ENCODE results near the gene SNX18. TPM values are rescaled to one million over a fixed set of nuclear protein-coding genes. Genes with fewer than 3 reads are reported as not detected.

Gene SNX18
- total RNA-seq, 2 experiments from 2014 or later, result 6.3 to 14.6 TPM

DNA sequence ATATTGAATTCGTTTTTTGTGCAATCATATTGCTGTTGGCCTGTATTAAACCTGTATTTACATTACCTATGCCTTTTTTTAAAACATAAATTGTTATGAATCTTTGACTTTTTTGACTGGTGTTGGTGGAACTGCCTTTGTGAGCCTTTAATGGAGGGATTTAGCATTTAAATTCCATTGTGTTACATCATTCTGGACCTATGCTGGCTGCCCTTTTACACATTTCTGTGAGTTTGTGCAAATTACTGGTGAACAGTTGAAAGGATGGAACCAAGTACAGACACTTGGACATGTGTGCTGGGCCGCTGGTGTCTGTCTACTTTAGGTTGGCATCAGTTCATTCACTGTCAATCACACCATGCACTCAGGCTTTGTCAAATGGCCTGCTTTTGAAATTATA, 3.4 kb downstream of the SNX18 start:
- CTCF ChIA-PET (ENCODE audit: unreplicated experiment), result no interaction called here
- Histone ChIP-seq H2AFZ (ENCODE audit: low read length) (no peak overlapping the region), H3K9me3 (ENCODE audit: low read length) (no peaks in the 10 kb centered on the region), H3K36me3 (ENCODE audit: insufficient read depth, low read length) (no peaks in the 10 kb centered on the region), H3K79me2 (ENCODE audit: insufficient read depth, low read depth, low read length) (0 out of 2 replicates have a peak, but pooled peaks cover 5% of the 10 kb centered on the region), H3K4me1 (ENCODE audit: insufficient read depth, low read length, poor library complexity, severe bottlenecking) (peaks cover 43% of the 10 kb centered on the region), H3K9me2 (ENCODE audit: insufficient read depth, low read length) (no peaks in the 10 kb centered on the region), H3K4me3 (ENCODE audit: low read depth, low read length, poor library complexity, severe bottlenecking) (peak overlapping the region; percentile 55), H4K20me1 (ENCODE audit: insufficient read depth, low read length) (no peaks in the 10 kb centered on the region), H3K4me2 (ENCODE audit: low read length) (peak overlapping the region; percentile 75), H3K27ac (ENCODE audit: low read depth, low read length, poor library complexity, severe bottlenecking) (no peak overlapping the region)
- no peak for DNase-seq (ENCODE audit: low spot score)
- POLR2A ChIA-PET, result interaction anchor here (0.9 kb wide), 1 partner anchor 9 kb away, joined by 6 read pairs; no protein-coding TSS in a partner anchor
- TF ChIP-seq, protein P1, sequence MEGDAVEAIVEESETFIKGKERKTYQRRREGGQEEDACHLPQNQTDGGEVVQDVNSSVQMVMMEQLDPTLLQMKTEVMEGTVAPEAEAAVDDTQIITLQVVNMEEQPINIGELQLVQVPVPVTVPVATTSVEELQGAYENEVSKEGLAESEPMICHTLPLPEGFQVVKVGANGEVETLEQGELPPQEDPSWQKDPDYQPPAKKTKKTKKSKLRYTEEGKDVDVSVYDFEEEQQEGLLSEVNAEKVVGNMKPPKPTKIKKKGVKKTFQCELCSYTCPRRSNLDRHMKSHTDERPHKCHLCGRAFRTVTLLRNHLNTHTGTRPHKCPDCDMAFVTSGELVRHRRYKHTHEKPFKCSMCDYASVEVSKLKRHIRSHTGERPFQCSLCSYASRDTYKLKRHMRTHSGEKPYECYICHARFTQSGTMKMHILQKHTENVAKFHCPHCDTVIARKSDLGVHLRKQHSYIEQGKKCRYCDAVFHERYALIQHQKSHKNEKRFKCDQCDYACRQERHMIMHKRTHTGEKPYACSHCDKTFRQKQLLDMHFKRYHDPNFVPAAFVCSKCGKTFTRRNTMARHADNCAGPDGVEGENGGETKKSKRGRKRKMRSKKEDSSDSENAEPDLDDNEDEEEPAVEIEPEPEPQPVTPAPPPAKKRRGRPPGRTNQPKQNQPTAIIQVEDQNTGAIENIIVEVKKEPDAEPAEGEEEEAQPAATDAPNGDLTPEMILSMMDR (conservative IDR thresholded peaks at IDR 0.05; ENCODE audit: low read length), result no peak
- TF ChIP-seq EZH2phosphoT487 (IDR thresholded peaks at IDR 0.05; ENCODE audit: borderline replicate concordance, low read depth, low read length), result no peak
- intact Hi-C loops (cut with micrococcal nuclease; ENCODE audit: unreplicated experiment), result no loop called here
- BruUV-seq (replicated peaks), result no TSS peak

DNA sequence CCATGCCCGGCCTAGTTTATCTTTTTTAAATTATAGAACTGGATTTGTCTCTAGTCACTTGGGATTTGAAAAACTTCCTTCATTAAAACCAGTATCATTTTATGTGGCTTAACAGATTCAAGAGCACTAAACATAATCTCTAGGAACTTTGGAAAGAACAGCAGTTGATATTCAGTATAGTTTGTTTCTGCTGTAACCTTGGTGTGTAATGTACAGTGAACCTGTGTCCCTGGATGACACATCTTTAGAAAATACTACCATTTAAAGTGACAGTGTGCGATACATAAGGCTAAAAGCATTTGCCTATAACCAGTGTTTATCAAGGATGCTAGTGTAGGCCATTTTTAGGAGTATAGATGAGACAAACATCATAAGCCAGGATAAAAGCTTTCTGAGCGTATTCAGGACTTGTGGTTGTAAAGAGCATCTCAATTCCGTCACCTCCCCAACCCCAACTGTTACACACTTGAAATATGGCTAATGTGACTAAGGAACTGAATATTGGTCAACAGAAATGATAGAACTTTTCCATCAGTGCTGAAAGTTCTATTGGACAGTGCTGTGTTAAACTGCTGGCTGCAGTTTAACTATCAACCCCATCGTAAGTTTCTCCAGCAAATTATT, 4.4 kb downstream of the SNX18 start:
- TF ChIP-seq EZH2phosphoT487 (IDR thresholded peaks at IDR 0.05; ENCODE audit: borderline replicate concordance, low read depth, low read length), result no peak
- TF ChIP-seq, protein P1 (conservative IDR thresholded peaks at IDR 0.05; ENCODE audit: low read length), result no peak
- DNase-seq (ENCODE audit: low spot score), result no peak
- Histone ChIP-seq H2AFZ (ENCODE audit: low read length) (no peak overlapping the region), H3K27ac (ENCODE audit: low read depth, low read length, poor library complexity, severe bottlenecking) (no peak overlapping the region), H3K9me3 (ENCODE audit: low read length) (no peaks in the 10 kb centered on the region), H3K36me3 (ENCODE audit: insufficient read depth, low read length) (no peaks in the 10 kb centered on the region), H3K4me3 (ENCODE audit: low read depth, low read length, poor library complexity, severe bottlenecking) (no peak overlapping the region), H3K4me1 (ENCODE audit: insufficient read depth, low read length, poor library complexity, severe bottlenecking) (peaks cover 39% of the 10 kb centered on the region), H3K9me2 (ENCODE audit: insufficient read depth, low read length) (no peaks in the 10 kb centered on the region), H3K4me2 (ENCODE audit: low read length) (peak overlapping the region; percentile 75; the same call in 1 of the 2 replicates), H4K20me1 (ENCODE audit: insufficient read depth, low read length) (no peaks in the 10 kb centered on the region), H3K79me2 (ENCODE audit: insufficient read depth, low read depth, low read length) (0 out of 2 replicates have a peak, but pooled peaks cover 5% of the 10 kb centered on the region)
- ChIA-PET POLR2A (interaction anchor here (0.9 to 1.1 kb wide), 2 partner anchors 8 to 12 kb away, joined by 3 to 6 read pairs; no protein-coding TSS in a partner anchor), CTCF (ENCODE audit: unreplicated experiment) (no interaction called here)
- BruUV-seq (replicated peaks), result no TSS peak
- intact Hi-C loops (cut with micrococcal nuclease; ENCODE audit: unreplicated experiment), result no loop called here

DNA sequence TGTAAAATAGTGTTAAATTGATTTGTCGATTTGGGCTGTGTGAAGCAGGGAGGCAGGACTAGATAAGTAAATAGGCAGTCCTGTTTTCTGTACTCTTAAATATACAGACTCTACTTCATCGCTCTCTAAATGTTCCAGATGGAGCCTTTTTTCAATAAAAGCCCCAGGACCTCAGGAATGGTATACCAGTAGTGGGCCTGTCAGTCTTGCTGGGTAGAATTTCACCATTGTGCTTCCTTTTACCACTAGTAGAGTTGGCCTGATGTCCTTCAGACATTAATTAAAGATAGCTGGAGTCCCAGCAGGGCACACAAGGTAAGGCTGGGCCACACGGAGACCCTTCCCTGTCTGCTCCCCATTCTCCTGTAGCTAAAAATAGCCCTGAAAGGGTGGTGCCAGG, 6.0 kb downstream of the SNX18 start:
- intact Hi-C loops (cut with micrococcal nuclease; ENCODE audit: unreplicated experiment), result no loop called here
- ChIA-PET CTCF (ENCODE audit: unreplicated experiment) (no interaction called here), POLR2A (interaction anchor here (0.7 to 1.1 kb wide), 3 partner anchors 14 to 16 kb away, joined by 3 read pairs; no protein-coding TSS in a partner anchor)
- no peak overlapping the region for H2AFZ ChIP-seq (ENCODE audit: low read length)
- H3K36me3 ChIP-seq (ENCODE audit: insufficient read depth, low read length), result no peaks in the 10 kb centered on the region
- H3K4me1 ChIP-seq (ENCODE audit: insufficient read depth, low read length, poor library complexity, severe bottlenecking), result peaks cover 31% of the 10 kb centered on the region
- 0 out of 2 replicates have a peak, but pooled peaks cover 5% of the 10 kb centered on the region for H3K79me2 ChIP-seq (ENCODE audit: insufficient read depth, low read depth, low read length)
- H3K4me3 ChIP-seq (ENCODE audit: low read depth, low read length, poor library complexity, severe bottlenecking), result no peak overlapping the region
- no peaks in the 10 kb centered on the region for H3K9me2 ChIP-seq (ENCODE audit: insufficient read depth, low read length)
- H3K4me2 ChIP-seq (ENCODE audit: low read length), result no peak overlapping the region
- no peaks in the 10 kb centered on the region for H4K20me1 ChIP-seq (ENCODE audit: insufficient read depth, low read length)
- TF ChIP-seq, protein P1 (conservative IDR thresholded peaks at IDR 0.05; ENCODE audit: low read length), result no peak
- TF ChIP-seq EZH2phosphoT487 (IDR thresholded peaks at IDR 0.05; ENCODE audit: borderline replicate concordance, low read depth, low read length), result no peak
- no peak overlapping the region for H3K27ac ChIP-seq (ENCODE audit: low read depth, low read length, poor library complexity, severe bottlenecking)
- BruUV-seq (replicated peaks), result no TSS peak
- DNase-seq (ENCODE audit: low spot score), result no peak
- no peaks in the 10 kb centered on the region for H3K9me3 ChIP-seq (ENCODE audit: low read length)
